DOHH2 (cell line): ENCODE data around the gene RNPS1.
A peak's percentile ranks its signal among the peaks of the same experiment; 100 is the strongest.

Experiments
- H3F3A ChIP-seq: fragments of 200-600 bp; sonication (generic), shearing (Covaris generic); 2 replicates; pipeline ENCODE4 v1.6.0; 2016; ENCODE audit warnings: antibody characterized with exemption, mild to moderate bottlenecking; ENCODE audit not compliant: control insufficient read depth, insufficient read depth
- H3K27ac ChIP-seq: fragments of 200-600 bp; sonication (generic); 2 replicates; pipeline ENCODE4 v1.5.1; 2014; ENCODE audit warnings: low read depth, mild to moderate bottlenecking, low read length, moderate library complexity
- H3K27me3 ChIP-seq: fragments of 200-600 bp; sonication (generic); 2 replicates; pipeline ENCODE4 v1.6.1; 2014; ENCODE audit warnings: mild to moderate bottlenecking, low read length, mixed read lengths; ENCODE audit not compliant: control insufficient read depth
- H3K36me3 ChIP-seq: fragments of 200-600 bp; sonication (generic); 2 replicates; pipeline ENCODE4 v1.6.1; 2014; ENCODE audit warnings: mild to moderate bottlenecking, low read length, moderate library complexity, mixed read lengths; ENCODE audit not compliant: control insufficient read depth
- H3K4me1 ChIP-seq: fragments of 200-600 bp; sonication (generic); 2 replicates; pipeline ENCODE4 v1.6.1; 2014; ENCODE audit warnings: mild to moderate bottlenecking, low read length, mixed read lengths; ENCODE audit not compliant: control insufficient read depth
- H3K4me2 ChIP-seq: fragments of 200-600 bp; sonication (generic); 2 replicates; pipeline ENCODE4 v1.6.0; 2014; ENCODE audit warnings: mild to moderate bottlenecking, low read length, moderate library complexity
- H3K4me3 ChIP-seq: fragments of 200-600 bp; sonication (generic); 2 replicates; pipeline ENCODE4 v1.5.1; 2014; ENCODE audit warnings: mild to moderate bottlenecking, low read length, mixed read lengths
- H3K79me2 ChIP-seq: fragments of 200-600 bp; sonication (generic); 2 replicates; pipeline ENCODE4 v1.6.1; 2014; ENCODE audit warnings: mild to moderate bottlenecking, low read length, mixed read lengths; ENCODE audit not compliant: control insufficient read depth
- H3K9me2 ChIP-seq: fragments of 200-600 bp; sonication (generic); replicated peaks from 2 replicates; pipeline ENCODE4 v1.6.1; 2014; ENCODE audit warnings: mild to moderate bottlenecking, low read length, mixed read lengths; ENCODE audit not compliant: control insufficient read depth
- H3K9me3 ChIP-seq: fragments of 200-600 bp; sonication (generic); 2 replicates; pipeline ENCODE4 v1.6.1; 2014; ENCODE audit warnings: antibody characterized with exemption, low read length, mixed read lengths; ENCODE audit not compliant: control insufficient read depth, insufficient read depth
- H4K20me1 ChIP-seq: fragments of 200-600 bp; sonication (generic); 2 replicates; pipeline ENCODE4 v1.6.0; 2014; ENCODE audit warnings: low read depth, mild to moderate bottlenecking, antibody characterized with exemption, low read length, moderate library complexity; ENCODE audit not compliant: control insufficient read depth, insufficient read depth
- EZH2phosphoT487 ChIP-seq: fragments of 200-600 bp; sonication (generic); IDR thresholded peaks from 2 replicates; pipeline ENCODE4 v1.6.1; 2017; ENCODE audit warnings: borderline replicate concordance, mild to moderate bottlenecking, antibody characterized with exemption, low read length, moderate library complexity, mixed read lengths
- TF ChIP-seq, protein P1 (sequence below): fragments of 200-600 bp; sonication (generic); IDR thresholded peaks from one replicate; pipeline ENCODE4 v1.5.1; 2014; ENCODE audit warnings: antibody characterized with exemption, mild to moderate bottlenecking, low read depth, low read length; ENCODE audit not compliant: poor library complexity, severe bottlenecking

RNPS1 gene, protein sequence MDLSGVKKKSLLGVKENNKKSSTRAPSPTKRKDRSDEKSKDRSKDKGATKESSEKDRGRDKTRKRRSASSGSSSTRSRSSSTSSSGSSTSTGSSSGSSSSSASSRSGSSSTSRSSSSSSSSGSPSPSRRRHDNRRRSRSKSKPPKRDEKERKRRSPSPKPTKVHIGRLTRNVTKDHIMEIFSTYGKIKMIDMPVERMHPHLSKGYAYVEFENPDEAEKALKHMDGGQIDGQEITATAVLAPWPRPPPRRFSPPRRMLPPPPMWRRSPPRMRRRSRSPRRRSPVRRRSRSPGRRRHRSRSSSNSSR

GRCh38 chr16:2267913-2268666, at the start of gene RNPS1:
RNPS1 (minus strand) TSS chr16:2268126; CDS start chr16:2264643, 3,483 bp downstream.
- peak within 1 kb of the TSS; percentile 82 for H3K4me3 ChIP-seq
- peak within 1 kb of the TSS; percentile 87 for H3K4me2 ChIP-seq
- H3K9me2 ChIP-seq, result no peaks in the 10 kb centered on the region
- H3K4me1 ChIP-seq, result peaks cover 28% of the 10 kb centered on the region
- no peaks in the 10 kb centered on the region for H3K27me3 ChIP-seq
- H3K27ac ChIP-seq, result peak within 1 kb of the TSS; percentile 74
- peaks cover 74% of the 10 kb centered on the region for H3K79me2 ChIP-seq
- H3K36me3 ChIP-seq, result peaks cover 44% of the 10 kb centered on the region
- H3K9me3 ChIP-seq, result no peaks in the 10 kb centered on the region
- peaks cover 39% of the 10 kb centered on the region for H4K20me1 ChIP-seq
- H3F3A ChIP-seq, result peaks cover 7% of the 10 kb centered on the region
- TF ChIP-seq EZH2phosphoT487, result no peak
- TF ChIP-seq, protein P1, sequence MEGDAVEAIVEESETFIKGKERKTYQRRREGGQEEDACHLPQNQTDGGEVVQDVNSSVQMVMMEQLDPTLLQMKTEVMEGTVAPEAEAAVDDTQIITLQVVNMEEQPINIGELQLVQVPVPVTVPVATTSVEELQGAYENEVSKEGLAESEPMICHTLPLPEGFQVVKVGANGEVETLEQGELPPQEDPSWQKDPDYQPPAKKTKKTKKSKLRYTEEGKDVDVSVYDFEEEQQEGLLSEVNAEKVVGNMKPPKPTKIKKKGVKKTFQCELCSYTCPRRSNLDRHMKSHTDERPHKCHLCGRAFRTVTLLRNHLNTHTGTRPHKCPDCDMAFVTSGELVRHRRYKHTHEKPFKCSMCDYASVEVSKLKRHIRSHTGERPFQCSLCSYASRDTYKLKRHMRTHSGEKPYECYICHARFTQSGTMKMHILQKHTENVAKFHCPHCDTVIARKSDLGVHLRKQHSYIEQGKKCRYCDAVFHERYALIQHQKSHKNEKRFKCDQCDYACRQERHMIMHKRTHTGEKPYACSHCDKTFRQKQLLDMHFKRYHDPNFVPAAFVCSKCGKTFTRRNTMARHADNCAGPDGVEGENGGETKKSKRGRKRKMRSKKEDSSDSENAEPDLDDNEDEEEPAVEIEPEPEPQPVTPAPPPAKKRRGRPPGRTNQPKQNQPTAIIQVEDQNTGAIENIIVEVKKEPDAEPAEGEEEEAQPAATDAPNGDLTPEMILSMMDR, result no peak

DNA sequence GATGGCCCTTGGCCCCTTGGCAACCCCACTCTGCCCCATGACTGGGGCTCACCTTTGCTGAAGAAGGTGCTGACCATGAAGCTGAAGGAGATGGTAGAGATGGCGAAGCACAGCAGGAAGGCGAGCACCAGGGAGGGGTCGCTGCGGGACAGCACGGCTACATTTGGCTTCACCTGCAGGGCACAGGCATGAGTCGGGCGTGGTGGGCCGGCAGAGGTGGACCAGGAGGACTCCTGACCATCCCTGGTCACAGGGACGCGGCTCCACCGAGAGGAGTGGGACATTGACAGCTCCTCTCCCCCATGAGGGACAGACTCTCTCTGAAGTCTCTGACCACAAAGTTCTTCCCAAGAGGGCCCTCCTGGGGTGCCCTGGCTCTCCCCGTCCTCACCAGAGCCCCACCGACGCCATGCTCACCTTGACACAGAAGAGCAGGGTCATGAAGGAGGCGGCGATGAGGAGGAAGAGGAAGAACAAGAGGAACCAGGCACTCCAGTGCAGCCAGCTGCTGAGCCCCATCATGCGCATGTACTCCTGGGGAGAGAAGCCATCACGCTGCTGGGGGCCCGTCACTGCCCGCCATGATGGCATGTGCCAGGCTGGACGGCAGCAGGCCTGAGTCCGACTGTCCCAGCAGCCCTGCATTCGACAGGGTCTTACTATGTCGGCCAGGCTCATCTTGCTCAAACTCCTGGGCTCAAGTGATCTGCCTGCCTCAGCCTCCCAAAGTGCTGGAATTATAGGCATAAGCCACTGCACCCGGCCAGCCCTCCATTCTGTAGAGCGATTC, 49.5 kb upstream of the RNPS1 start:
- Histone ChIP-seq H3K9me2 (no peaks in the 10 kb centered on the region), H3K36me3 (no peaks in the 10 kb centered on the region), H3K4me2 (no peak overlapping the region), H4K20me1 (no peaks in the 10 kb centered on the region), H3K4me1 (no peaks in the 10 kb centered on the region), H3K79me2 (no peaks in the 10 kb centered on the region), H3K4me3 (no peak overlapping the region), H3K9me3 (no peaks in the 10 kb centered on the region), H3F3A (no peaks in the 10 kb centered on the region), H3K27me3 (no peaks in the 10 kb centered on the region), H3K27ac (no peak overlapping the region)
- no peak for TF ChIP-seq EZH2phosphoT487
- TF ChIP-seq, protein P1, result no peak

DNA sequence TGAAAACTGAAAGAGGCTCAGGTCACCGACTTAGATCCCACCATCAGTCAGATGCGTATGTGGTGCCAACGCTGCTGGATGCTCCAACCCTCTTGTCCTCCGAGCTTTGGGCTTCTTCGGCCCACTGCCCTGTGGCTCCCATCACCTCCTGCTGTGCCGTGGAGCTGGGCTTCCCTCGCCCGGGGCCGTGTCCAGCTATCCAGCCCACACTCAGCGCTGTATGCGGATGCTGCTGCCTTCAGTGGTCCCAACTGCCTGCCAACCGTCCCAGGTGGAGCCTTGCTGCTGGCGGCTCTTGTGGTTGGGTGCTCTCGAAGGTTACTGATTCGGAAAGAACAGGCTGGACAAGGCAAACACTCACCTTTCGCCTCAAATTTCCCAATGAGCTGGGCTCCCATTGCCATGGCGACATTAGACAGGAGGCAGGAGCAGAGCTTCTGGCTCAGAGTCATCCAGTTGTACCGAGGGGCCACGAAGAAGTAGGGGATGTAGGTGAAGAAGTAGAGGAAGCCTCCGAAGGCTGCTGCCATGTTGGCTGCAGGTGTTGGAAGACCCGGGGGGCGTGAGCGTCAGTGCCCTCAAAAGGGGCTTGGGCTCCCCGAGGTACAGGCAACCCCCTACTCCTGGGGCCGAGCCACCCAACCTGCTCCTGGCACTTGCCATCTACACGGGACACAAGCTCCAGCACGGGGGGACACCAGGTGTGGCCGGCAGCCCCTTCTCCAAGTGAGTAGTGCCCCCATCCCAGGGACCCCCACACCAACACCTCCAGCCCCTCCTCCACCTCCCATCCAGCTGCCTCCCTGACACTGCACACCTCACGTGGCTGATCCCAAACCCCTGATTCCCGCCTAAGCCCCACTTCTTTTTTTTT, 40.4 kb upstream of the RNPS1 start:
- H3K9me2 ChIP-seq, result no peaks in the 10 kb centered on the region
- TF ChIP-seq EZH2phosphoT487, result no peak
- TF ChIP-seq, protein P1, result no peak
- no peak overlapping the region for H3K4me2 ChIP-seq
- H3K9me3 ChIP-seq, result no peaks in the 10 kb centered on the region
- no peaks in the 10 kb centered on the region for H3K4me1 ChIP-seq
- H3K27ac ChIP-seq, result no peak overlapping the region
- H4K20me1 ChIP-seq, result no peaks in the 10 kb centered on the region
- no peaks in the 10 kb centered on the region for H3F3A ChIP-seq
- H3K79me2 ChIP-seq, result no peaks in the 10 kb centered on the region
- H3K36me3 ChIP-seq, result no peaks in the 10 kb centered on the region
- no peaks in the 10 kb centered on the region for H3K27me3 ChIP-seq
- H3K4me3 ChIP-seq, result no peak overlapping the region
